ENCODE results near the gene OR4C11.

Gene OR4C11

GRCh38 chr11:55648027-55648426 lies 40.6 kb upstream of the OR4C11 start, which contains the start of gene OR4S2:
TSS of gene OR4S2 (plus strand) at chr11:55648327. CDS start at chr11:55650904, 2,577 bp downstream.
- no peak within 1 kb of the TSS for H3K27ac ChIP-seq (ENCODE audit: low read depth, low read length)
- no peaks in the 10 kb centered on the region for H4K20me1 ChIP-seq (ENCODE audit: control insufficient read depth, insufficient read depth, low read depth, low read length)
- H3K4me2 ChIP-seq (ENCODE audit: low read length): no peak within 1 kb of the TSS
- H3K36me3 ChIP-seq (ENCODE audit: control insufficient read depth, low read length): no peaks in the 10 kb centered on the region
- H3K4me3 ChIP-seq (ENCODE audit: low read length): no peak within 1 kb of the TSS
- no peaks in the 10 kb centered on the region for H3K79me2 ChIP-seq (ENCODE audit: control insufficient read depth, low read length)
- no peaks in the 10 kb centered on the region for H3K4me1 ChIP-seq (ENCODE audit: control insufficient read depth, low read length)
- H3K9me3 ChIP-seq (ENCODE audit: control insufficient read depth, insufficient read depth, low read length): no peaks in the 10 kb centered on the region
- H3K9me2 ChIP-seq (replicated peaks; ENCODE audit: control insufficient read depth, low read length): no peaks in the 10 kb centered on the region
- no peaks in the 10 kb centered on the region for H3F3A ChIP-seq (ENCODE audit: control insufficient read depth, insufficient read depth)
- H3K27me3 ChIP-seq (ENCODE audit: control insufficient read depth, low read length): no peaks in the 10 kb centered on the region
- TF ChIP-seq CTCF (IDR thresholded peaks at IDR 0.05; ENCODE audit: low read depth, low read length, poor library complexity, severe bottlenecking) (no peak), EZH2phosphoT487 (IDR thresholded peaks at IDR 0.05; ENCODE audit: borderline replicate concordance, low read length) (no peak)

- no peaks in the 10 kb centered on the region; the same call in 1 of the 2 replicates for H3K9me2 ChIP-seq (replicated peaks; ENCODE audit: control insufficient read depth, low read length)
- no peak for TF ChIP-seq CTCF (IDR thresholded peaks at IDR 0.05; ENCODE audit: low read depth, low read length, poor library complexity, severe bottlenecking)
- no peak for TF ChIP-seq EZH2phosphoT487 (IDR thresholded peaks at IDR 0.05; ENCODE audit: borderline replicate concordance, low read length)
- no peaks in the 10 kb centered on the region for H3K27me3 ChIP-seq (ENCODE audit: control insufficient read depth, low read length)
- H3F3A ChIP-seq (ENCODE audit: control insufficient read depth, insufficient read depth): no peaks in the 10 kb centered on the region
- no peak within 1 kb of the TSS for H3K27ac ChIP-seq (ENCODE audit: low read depth, low read length)
- no peaks in the 10 kb centered on the region for H3K9me3 ChIP-seq (ENCODE audit: control insufficient read depth, insufficient read depth, low read length)
- no peak within 1 kb of the TSS for H3K4me2 ChIP-seq (ENCODE audit: low read length)
- H4K20me1 ChIP-seq (ENCODE audit: control insufficient read depth, insufficient read depth, low read depth, low read length): no peaks in the 10 kb centered on the region
- H3K79me2 ChIP-seq (ENCODE audit: control insufficient read depth, low read length): no peaks in the 10 kb centered on the region
- no peaks in the 10 kb centered on the region for H3K36me3 ChIP-seq (ENCODE audit: control insufficient read depth, low read length)
- H3K4me1 ChIP-seq (ENCODE audit: control insufficient read depth, low read length): no peaks in the 10 kb centered on the region
- H3K4me3 ChIP-seq (ENCODE audit: low read length): no peak within 1 kb of the TSS
Measured at GRCh38 chr11:55634813-55635212, 27.4 kb upstream of the OR4C11 start, which contains the start of gene OR4P4. TSS of gene OR4P4 (plus strand) at chr11:55635113.

- H3K36me3 ChIP-seq (ENCODE audit: control insufficient read depth, low read length): no peaks in the 10 kb centered on the region
- H3K9me2 ChIP-seq (replicated peaks; ENCODE audit: control insufficient read depth, low read length): no peaks in the 10 kb centered on the region
- no peaks in the 10 kb centered on the region for H3F3A ChIP-seq (ENCODE audit: control insufficient read depth, insufficient read depth)
- H3K4me3 ChIP-seq (ENCODE audit: low read length): no peak overlapping the region
- H3K79me2 ChIP-seq (ENCODE audit: control insufficient read depth, low read length): no peaks in the 10 kb centered on the region
- H4K20me1 ChIP-seq (ENCODE audit: control insufficient read depth, insufficient read depth, low read depth, low read length): no peaks in the 10 kb centered on the region
- no peaks in the 10 kb centered on the region for H3K27me3 ChIP-seq (ENCODE audit: control insufficient read depth, low read length)
- no peak for TF ChIP-seq EZH2phosphoT487 (IDR thresholded peaks at IDR 0.05; ENCODE audit: borderline replicate concordance, low read length)
- no peak for TF ChIP-seq CTCF (IDR thresholded peaks at IDR 0.05; ENCODE audit: low read depth, low read length, poor library complexity, severe bottlenecking)
- H3K9me3 ChIP-seq (ENCODE audit: control insufficient read depth, insufficient read depth, low read length): peaks cover 3% of the 10 kb centered on the region; the same call in 1 of the 2 replicates
- no peak overlapping the region for H3K27ac ChIP-seq (ENCODE audit: low read depth, low read length)
- H3K4me2 ChIP-seq (ENCODE audit: low read length): no peak overlapping the region
- no peaks in the 10 kb centered on the region for H3K4me1 ChIP-seq (ENCODE audit: control insufficient read depth, low read length)
Measured at GRCh38 chr11:55624531-55624930, 17.1 kb upstream of the OR4C11 start.
